SU-DHL-6 (cell line): ENCODE results near the gene KRT32.

Experiments
- H2AFZ ChIP-seq: fragments of 200-600 bp; sonication (generic); 2 replicates; pipeline ENCODE4 v1.6.1; 2014; ENCODE audit warnings: low read depth, mild to moderate bottlenecking, moderate library complexity, mixed read lengths, antibody characterized with exemption, low read length; ENCODE audit not compliant: severe bottlenecking
- H3F3A ChIP-seq: fragments of 200-600 bp; shearing (Covaris generic); 2 replicates; pipeline ENCODE4 v1.6.0; 2016; ENCODE audit warnings: antibody characterized with exemption, mild to moderate bottlenecking; ENCODE audit not compliant: insufficient read depth
- H3K27ac ChIP-seq: fragments of 200-600 bp; sonication (generic); 2 replicates; pipeline ENCODE4 v1.5.1; 2016; ENCODE audit warnings: low read depth, mild to moderate bottlenecking, low read length, moderate library complexity, mixed read lengths
- H3K27me3 ChIP-seq: fragments of 200-600 bp; sonication (generic), shearing (Covaris generic); 2 replicates; pipeline ENCODE4 v1.6.0; 2014; ENCODE audit warnings: mild to moderate bottlenecking, low read length
- H3K36me3 ChIP-seq: fragments of 200-600 bp; sonication (generic); 2 replicates; pipeline ENCODE4 v1.6.1; 2014; ENCODE audit warnings: mild to moderate bottlenecking, low read length, mixed read lengths
- H3K4me2 ChIP-seq: fragments of 300-600, 200-600 bp; shearing (Covaris generic), sonication (generic); 2 replicates; pipeline ENCODE4 v1.6.0; 2014; ENCODE audit warnings: low read length, low read depth, mild to moderate bottlenecking; ENCODE audit not compliant: poor library complexity, severe bottlenecking
- H3K4me3 ChIP-seq: fragments of 200-600 bp; sonication (generic); 2 replicates; pipeline ENCODE4 v1.5.1; 2014; ENCODE audit warnings: antibody characterized with exemption, low read length, mild to moderate bottlenecking, mixed read lengths; ENCODE audit not compliant: insufficient read depth, poor library complexity, severe bottlenecking
- H3K79me2 ChIP-seq: fragments of 200-600 bp; sonication (generic); 2 replicates; pipeline ENCODE4 v1.6.1; 2014; ENCODE audit warnings: mild to moderate bottlenecking, low read length, moderate library complexity; ENCODE audit not compliant: insufficient read depth
- H3K9ac ChIP-seq: fragments of 200-600 bp; sonication (generic); 2 replicates; pipeline ENCODE4 v1.7.0; 2014; ENCODE audit warnings: mild to moderate bottlenecking, low read length
- H3K9me2 ChIP-seq: fragments of 200-600 bp; sonication (generic); replicated peaks from 2 replicates; pipeline ENCODE4 v1.6.1; 2014; ENCODE audit warnings: low read length; ENCODE audit not compliant: insufficient read depth
- H3K9me3 ChIP-seq: fragments of 200-600 bp; sonication (generic); 2 replicates; pipeline ENCODE4 v1.6.1; 2014; ENCODE audit warnings: low read length, mixed read lengths; ENCODE audit not compliant: insufficient read depth
- H4K20me1 ChIP-seq: fragments of 200-600 bp; sonication (generic); 2 replicates; pipeline ENCODE4 v1.6.1; 2014; ENCODE audit warnings: low read depth, mild to moderate bottlenecking, antibody characterized with exemption, low read length, moderate library complexity, mixed read lengths
- EZH2phosphoT487 ChIP-seq: fragments of 200-600 bp; sonication (generic), shearing (Covaris generic); conservative IDR thresholded peaks from 2 replicates; pipeline ENCODE4 v1.6.1; 2018; ENCODE audit warnings: mild to moderate bottlenecking, antibody characterized with exemption, low read length, moderate library complexity, mixed read lengths
- TF ChIP-seq, protein P1 (sequence below): fragments of 200-600 bp; sonication (generic); IDR thresholded peaks from one replicate; pipeline ENCODE4 v1.5.1; 2017; ENCODE audit warnings: antibody characterized with exemption, mild to moderate bottlenecking, low read length, moderate library complexity; ENCODE audit not compliant: insufficient read depth, poor library complexity, severe bottlenecking

The KRT32 gene

DNA sequence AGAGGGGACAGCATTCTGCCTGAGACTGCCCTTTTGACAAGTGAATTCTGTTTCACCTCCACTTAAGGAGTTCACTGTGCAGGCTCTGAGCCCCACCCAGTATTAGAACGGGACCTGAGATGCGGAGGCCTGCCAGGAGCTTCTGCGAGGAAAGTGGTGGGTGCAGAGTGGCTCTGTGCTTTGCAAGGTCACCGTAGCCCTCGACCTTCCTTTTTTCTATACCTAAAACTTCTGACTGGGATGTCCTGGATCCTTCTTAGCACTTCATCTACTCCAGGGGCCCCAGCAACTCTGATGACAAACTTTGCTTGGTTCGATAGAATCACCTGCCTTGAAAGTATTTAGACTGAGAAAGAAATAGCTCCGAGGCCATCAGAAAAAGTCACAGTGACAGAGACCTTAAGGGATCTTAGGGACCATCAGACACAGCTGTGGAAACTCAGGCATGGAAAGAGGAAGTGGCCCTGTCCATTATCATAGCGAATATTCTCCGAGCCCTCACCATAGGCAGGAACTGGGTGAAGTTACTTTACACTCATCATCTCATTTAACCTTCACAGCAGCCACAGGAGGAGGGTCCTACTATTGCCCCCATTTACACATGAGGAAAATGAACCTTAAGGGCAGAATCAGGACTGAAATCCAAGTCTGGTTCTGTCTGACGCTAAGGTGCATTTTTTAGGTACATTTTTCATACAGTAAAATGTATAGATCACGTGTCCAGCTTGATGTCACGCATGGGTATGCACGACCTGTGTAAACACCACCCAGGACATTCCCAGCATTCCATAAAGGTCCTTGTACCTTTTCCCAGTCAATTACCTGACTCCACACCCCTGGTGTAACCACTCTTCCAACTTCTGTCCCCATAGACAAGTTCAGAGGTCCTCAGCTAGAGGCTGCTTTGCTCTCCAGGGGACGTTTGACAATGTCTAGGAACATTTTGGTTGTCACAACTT, 38.9 kb upstream of the KRT32 start:
- no peak overlapping the region for H3K27ac ChIP-seq
- H3K4me3 ChIP-seq = no peak overlapping the region
- H3K9me3 ChIP-seq = no peaks in the 10 kb centered on the region
- no peak overlapping the region for H3K9ac ChIP-seq
- H4K20me1 ChIP-seq = no peaks in the 10 kb centered on the region
- H3K27me3 ChIP-seq = no peaks in the 10 kb centered on the region
- no peaks in the 10 kb centered on the region for H3F3A ChIP-seq
- H3K79me2 ChIP-seq = no peaks in the 10 kb centered on the region
- no peak overlapping the region for H3K4me2 ChIP-seq
- TF ChIP-seq, protein P1, sequence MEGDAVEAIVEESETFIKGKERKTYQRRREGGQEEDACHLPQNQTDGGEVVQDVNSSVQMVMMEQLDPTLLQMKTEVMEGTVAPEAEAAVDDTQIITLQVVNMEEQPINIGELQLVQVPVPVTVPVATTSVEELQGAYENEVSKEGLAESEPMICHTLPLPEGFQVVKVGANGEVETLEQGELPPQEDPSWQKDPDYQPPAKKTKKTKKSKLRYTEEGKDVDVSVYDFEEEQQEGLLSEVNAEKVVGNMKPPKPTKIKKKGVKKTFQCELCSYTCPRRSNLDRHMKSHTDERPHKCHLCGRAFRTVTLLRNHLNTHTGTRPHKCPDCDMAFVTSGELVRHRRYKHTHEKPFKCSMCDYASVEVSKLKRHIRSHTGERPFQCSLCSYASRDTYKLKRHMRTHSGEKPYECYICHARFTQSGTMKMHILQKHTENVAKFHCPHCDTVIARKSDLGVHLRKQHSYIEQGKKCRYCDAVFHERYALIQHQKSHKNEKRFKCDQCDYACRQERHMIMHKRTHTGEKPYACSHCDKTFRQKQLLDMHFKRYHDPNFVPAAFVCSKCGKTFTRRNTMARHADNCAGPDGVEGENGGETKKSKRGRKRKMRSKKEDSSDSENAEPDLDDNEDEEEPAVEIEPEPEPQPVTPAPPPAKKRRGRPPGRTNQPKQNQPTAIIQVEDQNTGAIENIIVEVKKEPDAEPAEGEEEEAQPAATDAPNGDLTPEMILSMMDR = no peak
- TF ChIP-seq EZH2phosphoT487 = no peak
- H2AFZ ChIP-seq = no peak overlapping the region
- H3K36me3 ChIP-seq = no peaks in the 10 kb centered on the region
- H3K9me2 ChIP-seq = no peaks in the 10 kb centered on the region

DNA sequence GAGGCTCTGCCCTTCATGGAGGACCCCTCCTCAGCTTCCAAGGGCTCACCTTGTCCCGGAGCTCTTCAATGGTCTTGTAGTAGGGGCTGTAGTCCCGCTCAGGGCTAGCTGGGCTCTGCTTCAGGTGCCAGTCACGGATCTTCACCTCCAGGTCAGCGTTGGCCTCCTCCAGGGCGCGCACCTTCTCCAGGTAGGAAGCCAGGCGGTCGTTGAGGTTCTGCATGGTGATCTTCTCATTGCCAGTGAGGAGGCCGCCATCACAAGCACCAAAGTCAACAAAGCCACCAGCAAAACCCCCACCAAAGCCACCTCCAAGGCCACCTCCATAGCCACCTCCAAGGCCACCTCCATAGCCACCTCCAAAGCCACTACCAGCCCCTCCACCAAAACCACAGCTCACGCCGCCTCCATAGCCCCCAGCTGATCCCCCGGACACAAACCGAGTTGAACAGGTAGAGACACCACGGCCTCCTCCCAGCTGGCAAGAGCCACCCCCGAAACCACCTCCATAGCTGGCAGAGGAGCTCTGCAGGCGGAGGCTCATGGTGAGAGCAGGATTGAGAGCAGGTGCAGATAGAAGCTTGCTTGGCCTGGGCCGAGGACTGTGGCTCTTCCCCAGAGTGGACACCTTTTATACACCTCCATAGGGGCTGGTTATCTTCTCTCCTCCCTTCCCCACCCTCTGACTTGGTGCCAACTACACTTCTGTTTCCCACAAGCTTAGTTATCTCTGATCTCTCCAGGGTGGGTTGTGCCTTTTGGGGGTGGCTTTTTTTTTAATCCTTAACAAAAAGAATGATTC, 38.0 kb upstream of the KRT32 start, which contains the start of gene KRT13:
TSS of gene KRT13 (minus strand) at position 606 of the 802 bp plus-strand sequence. CDS start at position 544, 62 bp downstream.
- TF ChIP-seq EZH2phosphoT487 = no peak
- TF ChIP-seq, protein P1 = no peak
- H3K36me3 ChIP-seq = no peaks in the 10 kb centered on the region
- H3K9me2 ChIP-seq = no peaks in the 10 kb centered on the region
- H3K79me2 ChIP-seq = no peaks in the 10 kb centered on the region
- H3K4me2 ChIP-seq = no peak within 1 kb of the TSS
- no peaks in the 10 kb centered on the region for H3F3A ChIP-seq
- no peaks in the 10 kb centered on the region for H3K9me3 ChIP-seq
- H3K4me3 ChIP-seq = no peak within 1 kb of the TSS
- no peak within 1 kb of the TSS for H2AFZ ChIP-seq
- no peak within 1 kb of the TSS for H3K27ac ChIP-seq
- H3K9ac ChIP-seq = no peak within 1 kb of the TSS
- no peaks in the 10 kb centered on the region for H4K20me1 ChIP-seq
- no peaks in the 10 kb centered on the region for H3K27me3 ChIP-seq

DNA sequence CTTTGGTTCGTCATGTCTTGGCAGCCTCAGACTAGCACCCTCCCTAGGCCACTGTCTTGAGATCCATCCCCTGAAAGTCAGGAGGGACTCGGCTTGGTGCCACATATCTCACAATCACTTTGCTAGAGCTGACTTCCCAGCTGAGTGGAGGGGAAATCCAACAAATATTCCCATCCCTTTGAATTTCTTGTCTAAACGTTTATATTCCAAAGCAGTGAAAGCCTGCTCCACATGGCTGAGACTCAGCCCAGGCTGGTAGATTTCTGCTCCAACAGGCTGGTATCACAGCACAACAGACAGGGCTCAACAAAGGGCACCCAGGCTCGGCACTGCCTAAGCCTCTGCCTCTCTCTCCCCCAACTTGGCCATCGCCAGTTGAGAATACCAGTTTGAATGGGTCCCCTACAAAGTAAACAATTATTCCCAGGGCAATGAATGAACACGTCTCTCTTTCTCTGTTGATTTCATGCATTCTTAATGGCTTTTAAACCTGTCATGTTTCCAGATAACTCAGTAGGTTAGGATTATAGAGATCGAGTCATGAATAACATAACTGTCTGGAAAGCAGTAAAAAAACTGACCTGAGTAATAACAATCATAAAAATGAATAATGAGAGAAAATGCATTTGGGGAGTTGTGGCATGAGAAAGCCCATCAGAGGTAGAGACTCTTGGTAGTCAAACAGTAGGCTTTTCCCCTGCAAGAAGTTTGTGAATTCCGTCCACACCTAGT, 37.2 kb upstream of the KRT32 start:
- TF ChIP-seq, protein P1 = no peak
- no peak for TF ChIP-seq EZH2phosphoT487
- no peaks in the 10 kb centered on the region for H3K36me3 ChIP-seq
- H4K20me1 ChIP-seq = no peaks in the 10 kb centered on the region
- H3K9me2 ChIP-seq = no peaks in the 10 kb centered on the region
- H3K4me2 ChIP-seq = no peak overlapping the region
- no peak overlapping the region for H3K4me3 ChIP-seq
- H3K9ac ChIP-seq = no peak overlapping the region
- H3K79me2 ChIP-seq = no peaks in the 10 kb centered on the region
- no peaks in the 10 kb centered on the region for H3K27me3 ChIP-seq
- H3K9me3 ChIP-seq = no peaks in the 10 kb centered on the region
- no peak overlapping the region for H3K27ac ChIP-seq
- no peak overlapping the region for H2AFZ ChIP-seq
- H3F3A ChIP-seq = no peaks in the 10 kb centered on the region
